ENCODE results near the gene TMEM50A. TPM values are rescaled to one million over a fixed set of nuclear protein-coding genes. Genes with fewer than 3 reads are reported as not detected.
"Not testable (repeated sequence)": the region's sequence is repeated elsewhere in the genome, so short reads cannot be mapped to it uniquely, and the experiment has no call there.

Gene TMEM50A
- total RNA-seq, 1 experiment from 2014 or later = 95.9 TPM

GRCh38 chr1:25383875-25384274, 45.7 kb downstream of the TMEM50A start:
- H3K9me3 Mint-ChIP-seq; H3K9me3 ChIP-seq (ENCODE audit: control insufficient read depth, low read depth, low read length); H2BK12ac ChIP-seq (ENCODE audit: insufficient read length, low read depth, low read length); H3K27me3 ChIP-seq (ENCODE audit: insufficient read depth, low read length); H3K27ac ChIP-seq (ENCODE audit: insufficient read length, low read depth, low read length); H3K23me2 ChIP-seq (ENCODE audit: insufficient read length, low read depth, low read length, poor library complexity, severe bottlenecking); H2BK15ac ChIP-seq (ENCODE audit: low read depth, low read length); H2BK5ac ChIP-seq (ENCODE audit: insufficient read length, low read length); H3K27ac Mint-ChIP-seq; H4K8ac ChIP-seq (replicated peaks; ENCODE audit: insufficient read length, low read depth, low read length); H3K4me3 Mint-ChIP-seq; H3K79me2 ChIP-seq (ENCODE audit: insufficient read depth, low read length); H2AK5ac ChIP-seq (ENCODE audit: insufficient read length, low read length); H3K18ac ChIP-seq (ENCODE audit: insufficient read length, low read depth, low read length); H3K79me1 ChIP-seq (ENCODE audit: insufficient read depth, low read depth, low read length, poor library complexity, severe bottlenecking); H3K9ac ChIP-seq (ENCODE audit: extremely low read depth, insufficient read length, low read length); H3K4me2 ChIP-seq (ENCODE audit: insufficient read depth, insufficient read length, low read length); H4K20me1 ChIP-seq (ENCODE audit: control insufficient read depth, insufficient read depth, insufficient read length); H3K36me3 Mint-ChIP-seq (ENCODE audit: insufficient read depth in 1 of 3, low read depth in 3 of 3); H3K14ac ChIP-seq (ENCODE audit: insufficient read depth, low read length); DNase-seq; H3K56ac ChIP-seq (ENCODE audit: insufficient read length, low read depth, low read length); H3K4me1 Mint-ChIP-seq; H3K4ac ChIP-seq (ENCODE audit: low read depth, low read length); H3T11ph ChIP-seq (ENCODE audit: low read length); H2AFZ ChIP-seq (ENCODE audit: low read length); H3K23ac ChIP-seq (ENCODE audit: insufficient read length, low read depth, low read length); H2BK20ac ChIP-seq (ENCODE audit: low read depth, low read length, poor library complexity, severe bottlenecking); H3K4me1 ChIP-seq (ENCODE audit: insufficient read depth, low read length); H2BK120ac ChIP-seq (ENCODE audit: low read depth, low read length, poor library complexity, severe bottlenecking); H3K27me3 Mint-ChIP-seq (ENCODE audit: low read depth); H4K91ac ChIP-seq (ENCODE audit: insufficient read length, low read depth, low read length); H4K5ac ChIP-seq (ENCODE audit: insufficient read length, low read depth, low read length): not testable (repeated sequence)
- no CpG with 5 or more reads among the region's 1 CpG for WGBS (ENCODE audit: extremely low coverage, insufficient read length, low lambda C conversion rate)

- not testable (repeated sequence) for H3K27ac Mint-ChIP-seq; H2BK120ac ChIP-seq (ENCODE audit: low read depth, low read length, poor library complexity, severe bottlenecking); H2AK5ac ChIP-seq (ENCODE audit: insufficient read length, low read length); H3K9ac ChIP-seq (ENCODE audit: extremely low read depth, insufficient read length, low read length); H3K36me3 Mint-ChIP-seq (ENCODE audit: insufficient read depth in 1 of 3, low read depth in 3 of 3); H2BK12ac ChIP-seq (ENCODE audit: insufficient read length, low read depth, low read length); H3K23me2 ChIP-seq (ENCODE audit: insufficient read length, low read depth, low read length, poor library complexity, severe bottlenecking); H3K79me2 ChIP-seq (ENCODE audit: insufficient read depth, low read length); H3K14ac ChIP-seq (ENCODE audit: insufficient read depth, low read length); H3K4ac ChIP-seq (ENCODE audit: low read depth, low read length); H2BK5ac ChIP-seq (ENCODE audit: insufficient read length, low read length); H3K9me3 ChIP-seq (ENCODE audit: control insufficient read depth, low read depth, low read length); H3K23ac ChIP-seq (ENCODE audit: insufficient read length, low read depth, low read length); H3K4me1 Mint-ChIP-seq; H4K91ac ChIP-seq (ENCODE audit: insufficient read length, low read depth, low read length); H4K5ac ChIP-seq (ENCODE audit: insufficient read length, low read depth, low read length); H4K8ac ChIP-seq (replicated peaks; ENCODE audit: insufficient read length, low read depth, low read length); H3K56ac ChIP-seq (ENCODE audit: insufficient read length, low read depth, low read length); H3T11ph ChIP-seq (ENCODE audit: low read length); H3K4me1 ChIP-seq (ENCODE audit: insufficient read depth, low read length); H2BK15ac ChIP-seq (ENCODE audit: low read depth, low read length); H2AFZ ChIP-seq (ENCODE audit: low read length); H3K79me1 ChIP-seq (ENCODE audit: insufficient read depth, low read depth, low read length, poor library complexity, severe bottlenecking); H3K27me3 Mint-ChIP-seq (ENCODE audit: low read depth); H3K27me3 ChIP-seq (ENCODE audit: insufficient read depth, low read length); H3K4me2 ChIP-seq (ENCODE audit: insufficient read depth, insufficient read length, low read length); DNase-seq; H3K4me3 Mint-ChIP-seq; H4K20me1 ChIP-seq (ENCODE audit: control insufficient read depth, insufficient read depth, insufficient read length); H3K27ac ChIP-seq (ENCODE audit: insufficient read length, low read depth, low read length); H3K18ac ChIP-seq (ENCODE audit: insufficient read length, low read depth, low read length); H2BK20ac ChIP-seq (ENCODE audit: low read depth, low read length, poor library complexity, severe bottlenecking); H3K9me3 Mint-ChIP-seq
- WGBS (ENCODE audit: extremely low coverage, insufficient read length, low lambda C conversion rate) = no CpG with 5 or more reads among the region's 4 CpGs
Observed at GRCh38 chr1:25387096-25387495, 49.0 kb downstream of the TMEM50A start.
